ENCODE data around the gene KAT6B. TPM values are rescaled to one million over a fixed set of nuclear protein-coding genes. Genes with fewer than 3 reads are reported as not detected.

KAT6B gene
- total RNA-seq, 1 experiment from 2014 or later: 21.8 TPM

DNA sequence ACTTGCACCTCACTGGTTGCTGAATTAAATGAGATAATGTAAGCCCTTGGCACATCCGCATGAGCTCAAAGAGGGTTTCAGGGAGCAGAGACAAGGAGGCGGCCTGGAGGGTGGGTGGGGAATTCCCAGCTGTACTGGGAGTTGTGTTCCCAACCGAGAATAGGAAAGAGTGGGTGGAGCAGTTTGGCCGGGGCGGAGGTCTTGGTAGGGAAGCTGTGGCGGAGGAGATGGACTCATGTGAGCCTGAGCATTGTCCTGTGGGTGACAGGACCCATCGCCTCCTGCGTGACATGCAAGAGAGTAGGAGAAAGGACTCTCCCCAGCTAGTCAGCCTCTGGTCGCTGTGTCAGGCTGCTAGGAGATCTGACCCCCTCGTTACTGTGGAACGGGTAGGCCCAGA lies 244.1 kb downstream of the KAT6B start:
- ChIA-PET CTCF (interaction anchor here (0.6 to 0.7 kb wide), 2 partner anchors 113 to 726 kb away, joined by 3 read pairs; no protein-coding TSS in a partner anchor), POLR2A (ENCODE audit: low non-redundant PET) (no interaction called here)
- H3K4me1 ChIP-seq (ENCODE audit: insufficient read depth, low read length, poor library complexity, severe bottlenecking): peaks cover 9% of the 10 kb centered on the region
- H3K9me3 ChIP-seq (ENCODE audit: low read depth, low read length, poor library complexity, severe bottlenecking): no peaks in the 10 kb centered on the region
- no peak for DNase-seq (ENCODE audit: low spot score)
- H3K4me3 ChIP-seq (ENCODE audit: low read depth, low read length, poor library complexity, severe bottlenecking): no peak overlapping the region
- no peaks in the 10 kb centered on the region for H3K27me3 ChIP-seq (replicated peaks; ENCODE audit: insufficient read depth, low read depth, low read length, poor library complexity)
- no peaks in the 10 kb centered on the region for H3K36me3 ChIP-seq (ENCODE audit: insufficient read depth, low read length, poor library complexity, severe bottlenecking)
- no peak overlapping the region for H3K27ac ChIP-seq (ENCODE audit: low read depth, low read length, poor library complexity, severe bottlenecking)
- no peak for TF ChIP-seq EZH2 (IDR thresholded peaks at IDR 0.05; ENCODE audit: borderline replicate concordance, low read depth, low read length, poor library complexity, severe bottlenecking)
- TF ChIP-seq, protein P1, sequence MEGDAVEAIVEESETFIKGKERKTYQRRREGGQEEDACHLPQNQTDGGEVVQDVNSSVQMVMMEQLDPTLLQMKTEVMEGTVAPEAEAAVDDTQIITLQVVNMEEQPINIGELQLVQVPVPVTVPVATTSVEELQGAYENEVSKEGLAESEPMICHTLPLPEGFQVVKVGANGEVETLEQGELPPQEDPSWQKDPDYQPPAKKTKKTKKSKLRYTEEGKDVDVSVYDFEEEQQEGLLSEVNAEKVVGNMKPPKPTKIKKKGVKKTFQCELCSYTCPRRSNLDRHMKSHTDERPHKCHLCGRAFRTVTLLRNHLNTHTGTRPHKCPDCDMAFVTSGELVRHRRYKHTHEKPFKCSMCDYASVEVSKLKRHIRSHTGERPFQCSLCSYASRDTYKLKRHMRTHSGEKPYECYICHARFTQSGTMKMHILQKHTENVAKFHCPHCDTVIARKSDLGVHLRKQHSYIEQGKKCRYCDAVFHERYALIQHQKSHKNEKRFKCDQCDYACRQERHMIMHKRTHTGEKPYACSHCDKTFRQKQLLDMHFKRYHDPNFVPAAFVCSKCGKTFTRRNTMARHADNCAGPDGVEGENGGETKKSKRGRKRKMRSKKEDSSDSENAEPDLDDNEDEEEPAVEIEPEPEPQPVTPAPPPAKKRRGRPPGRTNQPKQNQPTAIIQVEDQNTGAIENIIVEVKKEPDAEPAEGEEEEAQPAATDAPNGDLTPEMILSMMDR (conservative IDR thresholded peaks at IDR 0.05; ENCODE audit: low read depth, low read length): no peak
- intact Hi-C loops (cut with micrococcal nuclease; ENCODE audit: unreplicated experiment): no loop called here
- no TSS peak for BruUV-seq (replicated peaks)

DNA sequence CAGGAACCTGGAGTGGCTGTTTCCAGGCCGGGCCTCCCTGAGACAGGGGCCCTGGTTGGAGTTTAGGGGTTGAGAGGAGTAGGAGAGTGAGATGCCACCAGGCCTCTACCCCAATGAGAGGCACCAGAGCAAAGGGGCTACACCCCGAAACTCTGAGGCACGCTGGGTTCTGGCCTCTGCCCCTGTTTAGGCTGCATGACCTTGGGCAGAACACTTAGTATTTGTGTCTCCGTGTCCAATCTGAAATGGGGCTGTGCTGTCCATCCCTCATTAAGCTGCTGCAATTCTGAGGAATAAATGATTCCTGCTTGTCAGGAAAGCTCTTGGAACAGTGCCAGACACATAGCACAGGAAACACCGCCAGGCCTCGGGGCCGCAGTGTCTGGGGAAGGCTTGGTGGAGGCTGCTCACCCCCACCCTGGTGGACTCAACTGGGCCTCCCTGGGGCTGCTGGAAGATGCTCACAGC lies 244.6 kb downstream of the KAT6B start:
- DNase-seq (ENCODE audit: low spot score): peak; percentile 66
- H3K36me3 ChIP-seq (ENCODE audit: insufficient read depth, low read length, poor library complexity, severe bottlenecking): no peaks in the 10 kb centered on the region
- no peaks in the 10 kb centered on the region for H3K9me3 ChIP-seq (ENCODE audit: low read depth, low read length, poor library complexity, severe bottlenecking)
- ChIA-PET CTCF (no interaction called here), POLR2A (ENCODE audit: low non-redundant PET) (no interaction called here)
- no peaks in the 10 kb centered on the region for H3K27me3 ChIP-seq (replicated peaks; ENCODE audit: insufficient read depth, low read depth, low read length, poor library complexity)
- H3K4me3 ChIP-seq (ENCODE audit: low read depth, low read length, poor library complexity, severe bottlenecking): no peak overlapping the region
- no peak for TF ChIP-seq EZH2 (IDR thresholded peaks at IDR 0.05; ENCODE audit: borderline replicate concordance, low read depth, low read length, poor library complexity, severe bottlenecking)
- TF ChIP-seq, protein P1 (conservative IDR thresholded peaks at IDR 0.05; ENCODE audit: low read depth, low read length): no peak
- no peak overlapping the region for H3K27ac ChIP-seq (ENCODE audit: low read depth, low read length, poor library complexity, severe bottlenecking)
- intact Hi-C loops (cut with micrococcal nuclease; ENCODE audit: unreplicated experiment): no loop called here
- peaks cover 9% of the 10 kb centered on the region for H3K4me1 ChIP-seq (ENCODE audit: insufficient read depth, low read length, poor library complexity, severe bottlenecking)
- no TSS peak for BruUV-seq (replicated peaks)

DNA sequence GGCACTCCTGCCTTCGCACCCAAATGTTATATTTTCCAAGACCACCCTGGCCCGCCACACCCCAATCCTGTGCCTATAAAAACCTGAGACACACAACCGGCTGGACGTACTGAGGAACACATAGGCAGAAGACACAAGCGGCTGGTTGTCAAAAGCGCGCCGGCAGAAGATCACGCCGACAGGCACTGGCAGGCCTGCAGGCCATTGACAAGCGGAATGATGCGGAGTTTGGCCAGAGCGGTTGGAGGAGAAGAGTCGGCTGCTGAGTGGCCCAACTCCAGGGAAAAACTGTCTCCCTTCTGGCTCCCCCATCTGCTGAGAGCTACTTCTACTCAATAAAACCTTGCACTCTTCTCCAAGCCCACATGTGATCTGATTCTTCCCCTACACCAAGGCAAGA lies 245.4 kb downstream of the KAT6B start:
- no peaks in the 10 kb centered on the region for H3K9me3 ChIP-seq (ENCODE audit: low read depth, low read length, poor library complexity, severe bottlenecking)
- no TSS peak for BruUV-seq (replicated peaks)
- H3K36me3 ChIP-seq (ENCODE audit: insufficient read depth, low read length, poor library complexity, severe bottlenecking): no peaks in the 10 kb centered on the region
- DNase-seq (ENCODE audit: low spot score): no peak
- no peak overlapping the region for H3K27ac ChIP-seq (ENCODE audit: low read depth, low read length, poor library complexity, severe bottlenecking)
- no peak overlapping the region for H3K4me3 ChIP-seq (ENCODE audit: low read depth, low read length, poor library complexity, severe bottlenecking)
- TF ChIP-seq EZH2 (IDR thresholded peaks at IDR 0.05; ENCODE audit: borderline replicate concordance, low read depth, low read length, poor library complexity, severe bottlenecking): no peak
- TF ChIP-seq, protein P1 (conservative IDR thresholded peaks at IDR 0.05; ENCODE audit: low read depth, low read length): no peak
- H3K27me3 ChIP-seq (replicated peaks; ENCODE audit: insufficient read depth, low read depth, low read length, poor library complexity): no peaks in the 10 kb centered on the region
- intact Hi-C loops (cut with micrococcal nuclease; ENCODE audit: unreplicated experiment): no loop called here
- H3K4me1 ChIP-seq (ENCODE audit: insufficient read depth, low read length, poor library complexity, severe bottlenecking): peaks cover 9% of the 10 kb centered on the region
- ChIA-PET CTCF (no interaction called here), POLR2A (ENCODE audit: low non-redundant PET) (no interaction called here)

Data from A673 (cell line).